ENCODE data around the gene KCNH1. TPM values are rescaled to one million over a fixed set of nuclear protein-coding genes. Genes with fewer than 3 reads are reported as not detected.

KCNH1 gene
- total and polyA plus RNA-seq, 3 donors from 2014 or later: 1.5 to 4.2 (median 2.8) TPM

GRCh38 chr1:211169353-211169752 lies 35.4 kb upstream of the KCNH1 start:
- no peak overlapping the region for H3K27ac ChIP-seq
- no peak overlapping the region for H3K4me3 ChIP-seq
- intact Hi-C loops (cut with DNase I; ENCODE audit: low total_unique reads): no loop called here
- no peaks in the 10 kb centered on the region for H3K9me3 ChIP-seq
- WGBS, 2 donors: 98 to 100% methylated on average over 1 of the region's 1 CpG
- no peaks in the 10 kb centered on the region for H3K27me3 ChIP-seq
- no peaks in the 10 kb centered on the region for H3K4me1 ChIP-seq
- H3K36me3 ChIP-seq (ENCODE audit: low read depth, missing control alignments): no peaks in the 10 kb centered on the region
- no peak for DNase-seq
- TF ChIP-seq POLR2A (IDR thresholded peaks at IDR 0.05): no peak
- TF ChIP-seq CTCF (IDR thresholded peaks at IDR 0.05): no peak

- H3K9me3 ChIP-seq: no peaks in the 10 kb centered on the region
- no peaks in the 10 kb centered on the region for H3K4me1 ChIP-seq
- H3K4me3 ChIP-seq: no peak overlapping the region
- no peaks in the 10 kb centered on the region for H3K36me3 ChIP-seq (ENCODE audit: low read depth, missing control alignments)
- intact Hi-C loops (cut with DNase I; ENCODE audit: low total_unique reads): no loop called here
- 96 to 97% methylated on average over 1 of the region's 1 CpG for WGBS, 2 donors
- no peak for DNase-seq
- no peaks in the 10 kb centered on the region for H3K27me3 ChIP-seq
- no peak for TF ChIP-seq CTCF (IDR thresholded peaks at IDR 0.05)
- no peak for TF ChIP-seq POLR2A (IDR thresholded peaks at IDR 0.05)
- no peak overlapping the region for H3K27ac ChIP-seq
These were observed 24.9 kb upstream of the KCNH1 start for GRCh38 chr1:211158866-211159265.

GRCh38 chr1:211155040-211155439 lies 21.1 kb upstream of the KCNH1 start:
- no peaks in the 10 kb centered on the region for H3K27me3 ChIP-seq
- no peak overlapping the region for H3K27ac ChIP-seq
- WGBS, 2 donors: 86 to 95% methylated on average over 2 of the region's 2 CpGs
- H3K36me3 ChIP-seq (ENCODE audit: low read depth, missing control alignments): no peaks in the 10 kb centered on the region
- no peak for DNase-seq
- H3K4me1 ChIP-seq: no peaks in the 10 kb centered on the region
- TF ChIP-seq POLR2A (IDR thresholded peaks at IDR 0.05) (no peak), CTCF (IDR thresholded peaks at IDR 0.05) (no peak)
- H3K9me3 ChIP-seq: no peaks in the 10 kb centered on the region
- H3K4me3 ChIP-seq: no peak overlapping the region
- intact Hi-C loops (cut with DNase I; ENCODE audit: low total_unique reads): no loop called here

GRCh38 chr1:211153932-211154331 lies 20.0 kb upstream of the KCNH1 start:
- H3K4me3 ChIP-seq: no peak overlapping the region
- 29 to 48% methylated on average over 1 of the region's 1 CpG for WGBS, 2 donors

More at GRCh38 chr1:211153932-211154331, 20.0 kb upstream of the KCNH1 start:
- TF ChIP-seq POLR2A (IDR thresholded peaks at IDR 0.05): no peak
- no peak for TF ChIP-seq CTCF (IDR thresholded peaks at IDR 0.05)
- Histone ChIP-seq H3K4me1 (no peaks in the 10 kb centered on the region), H3K36me3 (ENCODE audit: low read depth, missing control alignments) (no peaks in the 10 kb centered on the region), H3K27me3 (no peaks in the 10 kb centered on the region), H3K27ac (no peak overlapping the region), H3K9me3 (no peaks in the 10 kb centered on the region)
- intact Hi-C loops (cut with DNase I; ENCODE audit: low total_unique reads): no loop called here
- DNase-seq: no peak

Data from testis (tissue), 3 donors.